Activated CD8-positive, alpha-beta memory T cell treated with anti-CD3 and anti-CD28 coated beads for 4 hours (primary cell): ENCODE data around the gene HOXD11.

Experiments used
- DNase-seq, 2 donors: peaks; one replicate each; pipeline ENCODE4 v3.0.0-alpha.2; 2020; ENCODE audit warnings: low read depth in 2 of 2

The HOXD11 gene

GRCh38 chr2:176081376-176081836, 25.7 kb upstream of the HOXD11 start:
- DNase-seq = no peak

DNA sequence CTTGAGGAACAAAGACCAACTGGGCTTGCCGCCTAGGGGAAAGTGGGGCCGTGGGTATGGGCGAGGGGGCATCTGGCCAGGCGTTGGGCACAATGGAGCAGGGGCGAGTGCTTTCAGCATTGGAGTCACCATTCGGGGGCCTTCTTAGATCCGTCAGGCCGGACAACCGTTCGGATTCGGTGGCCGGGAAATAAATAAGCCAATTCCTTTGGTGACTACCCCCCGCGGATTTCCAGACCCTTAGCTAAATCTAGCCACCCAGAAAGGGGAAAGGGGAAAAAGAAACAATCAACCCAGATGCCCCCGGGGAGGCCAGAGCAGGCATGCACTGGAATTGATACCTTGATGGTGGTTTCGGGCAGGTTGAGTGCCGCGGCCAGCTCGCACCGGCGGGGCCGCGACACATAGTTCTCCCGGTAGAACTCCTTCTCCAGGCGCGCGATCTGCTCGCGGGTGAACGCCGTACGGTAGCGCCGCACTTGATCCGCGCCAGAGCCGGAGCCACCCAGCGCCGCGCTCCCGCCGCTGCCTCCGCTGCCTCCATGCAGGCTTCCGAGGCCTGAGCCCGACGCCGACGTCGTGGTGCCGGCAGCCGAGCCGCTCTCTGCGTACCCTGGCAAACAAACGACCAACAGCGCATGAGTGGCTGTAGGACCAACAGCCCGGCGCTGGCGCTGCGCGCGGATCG, 25.1 kb upstream of the HOXD11 start:
- no peak for DNase-seq

DNA sequence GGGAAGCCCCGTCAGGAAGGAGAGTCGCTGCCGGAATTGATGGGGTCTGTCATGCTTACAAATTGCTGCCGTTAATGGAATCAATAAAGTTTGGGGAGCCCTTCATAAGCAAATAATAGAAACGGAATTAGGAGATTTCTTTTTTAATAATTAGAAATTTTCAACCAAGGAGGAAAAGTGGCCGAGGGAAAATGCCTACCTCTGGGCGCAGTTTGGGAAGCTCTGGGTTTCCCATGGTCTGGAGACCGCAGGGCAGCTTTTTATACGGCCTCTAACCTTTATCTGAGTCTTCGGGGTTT, 24.6 kb upstream of the HOXD11 start:
- no peak for DNase-seq

DNA sequence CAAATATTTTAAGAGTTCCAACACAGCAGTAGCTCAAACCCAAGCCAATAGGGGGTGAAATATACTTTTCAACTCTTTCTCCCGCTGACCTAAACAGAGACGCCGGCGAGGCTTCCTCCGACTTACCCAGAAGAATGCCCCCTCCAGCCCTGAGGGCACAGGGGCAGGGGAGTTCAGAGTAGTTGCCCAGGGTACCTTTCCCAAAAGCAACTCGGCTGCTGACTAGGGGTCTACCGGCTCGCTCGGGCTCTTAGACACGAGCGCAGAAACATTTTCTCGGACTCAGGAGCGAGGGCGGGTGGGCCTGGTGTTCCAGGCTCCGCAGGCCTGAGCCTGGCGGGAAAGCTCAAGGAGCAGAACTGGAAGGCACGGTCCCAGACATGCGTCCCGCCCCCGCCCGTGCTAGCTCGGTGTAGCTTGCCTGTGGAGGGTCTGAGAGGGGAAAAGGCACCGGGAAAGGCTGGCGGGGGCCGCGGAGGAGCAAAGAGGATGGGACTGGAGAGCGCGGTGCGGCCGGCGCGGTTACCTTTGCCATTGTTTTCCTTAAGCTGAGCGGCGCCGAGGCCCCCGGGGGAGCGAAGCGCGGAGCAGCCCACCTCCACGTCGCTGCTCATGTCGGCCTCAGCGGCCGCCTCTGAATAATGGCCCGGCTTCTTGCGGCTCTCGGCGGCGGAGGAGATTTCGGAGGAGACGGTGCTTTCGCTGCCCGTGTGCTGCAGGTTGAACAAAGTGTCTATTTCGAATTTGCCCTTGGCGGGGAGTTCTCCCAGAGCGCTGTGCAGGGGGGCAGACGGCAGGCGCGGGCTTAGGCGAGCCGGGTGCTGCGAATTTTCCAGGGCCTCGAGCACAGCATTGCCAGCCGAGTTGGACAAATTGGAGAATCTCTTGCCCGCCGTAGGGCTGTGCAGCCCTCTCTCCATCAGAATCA, 24.0 kb upstream of the HOXD11 start:
- DNase-seq = no peak

GRCh38 chr2:176083796-176084261, 23.3 kb upstream of the HOXD11 start, which contains the start of gene EVX2:
TSS of gene EVX2 (minus strand) at chr2:176083962. CDS start at chr2:176083776, 186 bp downstream.
- DNase-seq = no peak

DNA sequence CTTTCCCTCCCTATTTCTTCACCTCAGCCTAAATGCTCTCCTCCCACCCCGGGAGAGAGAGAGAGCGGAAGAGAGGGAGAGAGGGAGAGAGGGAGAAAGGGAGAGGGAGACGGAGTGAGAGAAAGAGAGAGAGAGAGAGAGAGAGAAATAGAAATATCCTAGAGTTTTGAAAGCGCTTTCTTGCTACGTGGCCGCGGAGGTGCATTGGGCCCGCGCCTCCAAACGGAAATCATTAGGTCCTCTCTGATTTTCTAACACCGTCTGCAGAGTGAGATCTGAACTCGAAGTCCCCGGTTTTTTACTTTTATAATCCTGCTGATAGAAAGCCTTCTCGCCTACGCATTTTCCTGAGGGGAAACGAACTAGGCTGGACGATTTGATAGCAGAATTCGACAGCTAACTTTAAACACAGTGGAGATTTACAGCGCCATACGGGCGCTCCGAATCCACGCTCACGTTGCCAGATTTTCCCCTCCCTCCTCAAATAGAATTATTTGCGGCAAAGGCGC, 22.4 kb upstream of the HOXD11 start:
- no peak for DNase-seq

DNA sequence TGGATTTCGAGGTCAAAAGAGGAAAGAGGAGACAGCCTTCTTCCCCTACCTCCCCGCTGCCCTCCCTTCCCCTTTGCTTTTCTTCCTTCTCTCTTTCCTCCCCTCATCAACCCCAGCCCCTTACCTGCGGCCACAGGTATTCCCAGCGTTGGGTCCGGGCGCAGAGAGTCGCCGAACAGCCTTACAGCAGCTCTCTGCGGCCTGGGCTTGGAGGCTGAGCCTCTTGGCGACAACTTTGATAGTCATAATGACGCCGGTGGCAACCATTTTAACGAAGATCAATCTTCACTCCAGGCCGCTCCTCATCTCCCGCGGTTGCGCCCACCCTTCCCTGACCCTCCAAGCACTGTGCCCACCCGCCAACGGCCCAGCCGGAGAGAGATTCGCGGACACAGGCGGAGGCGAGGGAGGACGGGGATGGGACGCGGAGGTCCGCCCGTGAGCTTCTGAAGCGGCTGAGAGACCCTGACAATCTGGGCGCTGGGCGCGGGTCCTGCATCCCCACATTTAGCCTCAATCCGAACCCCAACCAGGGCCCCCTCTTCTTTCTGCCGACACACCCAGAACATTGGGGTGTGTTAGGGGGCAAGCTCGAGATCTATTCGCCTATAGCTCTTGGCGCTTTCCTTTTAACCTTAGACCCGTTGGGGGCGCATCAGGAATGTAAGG, 21.8 kb upstream of the HOXD11 start:
- DNase-seq = no peak

GRCh38 chr2:176085861-176086771, 21.0 kb upstream of the HOXD11 start:
- DNase-seq = no peak

GRCh38 chr2:176087330-176088047, 19.6 kb upstream of the HOXD11 start:
- DNase-seq = no peak

DNA sequence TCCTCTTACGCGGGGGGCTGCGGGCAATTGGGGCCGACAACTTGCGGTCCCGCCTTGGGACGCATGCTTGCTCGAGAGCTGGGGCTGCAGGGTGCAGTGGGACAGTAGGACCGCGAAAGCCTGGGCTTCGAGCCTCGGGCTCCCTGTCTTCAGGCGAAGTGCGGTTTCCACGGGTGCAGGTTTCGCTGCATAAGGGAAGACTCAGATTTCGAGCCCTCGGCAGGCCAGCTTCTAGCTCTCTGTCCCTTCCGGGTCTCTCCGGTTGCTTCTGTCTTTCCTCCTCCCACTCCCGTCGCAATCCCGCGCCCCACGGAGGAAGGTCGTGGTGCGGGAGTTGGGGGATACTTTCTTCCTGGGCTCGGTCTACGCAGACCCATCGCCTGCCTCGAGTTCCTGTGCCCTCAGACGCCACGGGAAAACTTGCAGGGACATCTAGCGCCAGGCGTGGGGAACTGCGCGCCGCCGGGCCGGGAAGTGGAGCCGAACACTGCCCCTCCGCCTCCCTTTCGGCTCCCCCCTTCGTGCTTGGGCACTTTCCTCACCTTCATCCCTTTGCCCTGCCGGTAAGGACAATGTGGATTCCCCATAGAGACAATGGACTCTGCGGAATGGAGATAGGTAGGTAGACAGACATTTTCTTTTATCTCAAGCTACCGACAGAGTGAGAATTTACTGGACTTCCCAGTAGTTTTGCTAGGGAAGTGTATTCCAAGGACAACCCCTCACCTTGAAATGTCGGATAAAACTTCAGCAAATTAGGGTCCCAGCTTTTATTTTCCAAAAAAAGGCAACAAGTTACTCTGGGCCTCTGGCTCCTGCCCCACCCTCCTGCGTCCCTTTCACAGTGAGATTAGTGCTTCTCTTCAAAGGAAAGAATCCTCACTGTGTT, 18.8 kb upstream of the HOXD11 start:
- DNase-seq = no peak

DNA sequence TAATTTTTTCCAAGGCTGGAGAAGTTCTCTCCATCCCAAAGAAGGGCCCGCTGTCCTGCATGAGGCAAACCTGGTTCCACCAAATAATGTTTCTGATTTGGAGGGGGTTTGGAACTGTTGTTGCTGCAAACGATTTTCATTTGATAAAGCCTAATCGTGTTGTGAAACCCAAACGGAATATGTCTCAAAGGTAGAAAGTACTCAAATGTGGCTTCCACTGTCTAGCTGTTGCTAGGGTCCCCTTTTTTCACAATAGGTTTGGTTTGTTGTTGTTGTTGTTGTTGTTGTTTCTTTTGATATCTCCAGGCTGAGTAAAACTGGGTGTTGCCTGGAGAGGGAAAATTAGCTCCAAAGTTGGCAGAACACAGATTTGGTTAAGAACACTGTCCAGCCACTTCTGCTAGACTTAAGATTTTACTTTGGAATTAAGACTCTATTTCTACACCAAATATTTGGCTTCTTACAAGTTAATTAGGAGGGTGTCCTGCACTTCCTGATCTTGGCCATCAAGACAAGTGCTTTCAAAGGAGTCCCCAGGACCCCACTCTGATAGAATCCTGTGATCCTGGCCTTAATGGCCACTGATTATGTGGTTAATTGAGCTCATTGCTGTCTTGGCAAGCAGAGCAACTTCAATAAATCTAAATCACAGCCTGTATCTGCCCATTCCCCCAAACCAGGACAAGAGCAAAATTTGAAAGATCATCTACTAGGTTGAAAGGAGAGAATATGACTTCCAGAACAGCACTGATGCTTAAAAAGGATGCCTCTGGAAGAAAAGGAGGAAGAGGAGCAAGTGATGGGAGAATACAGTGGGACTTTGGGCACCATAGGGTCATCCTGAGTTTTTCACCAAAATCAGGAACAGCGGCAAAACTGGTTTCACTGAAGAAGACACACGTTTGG, 17.9 kb upstream of the HOXD11 start:
- DNase-seq = no peak

DNA sequence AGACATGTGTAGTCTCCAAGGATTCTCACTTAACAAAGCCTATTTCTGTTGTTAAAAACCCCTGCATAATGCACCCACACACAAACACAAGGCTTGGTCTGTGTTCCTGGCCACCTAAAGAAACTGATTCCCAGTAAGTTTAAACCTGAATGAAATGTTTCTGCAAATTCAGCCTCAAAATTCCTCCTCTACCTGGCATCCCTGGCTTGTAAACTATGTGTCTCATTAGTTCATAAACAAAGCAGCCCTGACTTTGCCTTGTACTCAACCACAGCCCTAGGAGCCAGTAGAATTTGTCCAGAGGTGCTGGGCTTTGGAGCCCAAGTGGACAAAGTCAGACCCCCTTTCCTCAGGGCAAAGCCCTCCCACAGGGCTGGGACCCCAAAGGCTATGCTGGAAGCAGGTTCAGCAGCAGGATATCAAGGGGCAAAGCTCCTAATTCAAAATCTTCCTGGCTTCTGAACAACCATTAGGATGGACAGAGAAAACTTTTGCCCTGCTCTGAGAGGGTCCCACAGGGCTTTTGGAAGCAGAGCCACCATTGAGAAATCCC, 17.2 kb upstream of the HOXD11 start:
- DNase-seq = no peak

DNA sequence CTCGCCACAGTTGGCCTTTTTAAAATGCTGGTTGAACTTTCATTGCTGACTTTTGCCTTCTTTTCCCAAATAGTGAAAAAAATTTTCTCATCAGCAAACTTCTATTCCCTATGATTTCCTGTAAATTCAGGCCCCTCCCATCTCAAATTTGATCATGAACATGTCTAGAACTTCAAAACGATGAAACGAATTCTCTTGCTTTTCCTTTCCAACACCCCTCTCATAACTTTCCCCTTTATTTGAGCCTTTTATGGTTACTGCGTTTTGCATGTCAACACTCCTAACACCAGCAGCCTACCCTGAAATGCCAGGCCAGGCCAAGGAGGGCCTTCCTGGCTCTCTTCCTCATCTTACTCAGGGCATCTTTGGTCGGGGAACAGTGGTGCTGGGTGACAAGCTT, 16.2 kb upstream of the HOXD11 start:
- no peak for DNase-seq

GRCh38 chr2:176091329-176092258, 15.5 kb upstream of the HOXD11 start:
- DNase-seq = no peak

GRCh38 chr2:176092270-176093144, 14.6 kb upstream of the HOXD11 start, which contains the start of gene HOXD13:
TSS of gene HOXD13 (plus strand) at chr2:176092721. CDS start at chr2:176092891, 170 bp downstream.
- DNase-seq = no peak
